ENCODE measurements around the gene KRT33B. TPM values are rescaled to one million over a fixed set of nuclear protein-coding genes. Genes with fewer than 3 reads are reported as not detected.

Gene KRT33B
- total RNA-seq, 1 donor from 2014 or later, result not detected

DNA sequence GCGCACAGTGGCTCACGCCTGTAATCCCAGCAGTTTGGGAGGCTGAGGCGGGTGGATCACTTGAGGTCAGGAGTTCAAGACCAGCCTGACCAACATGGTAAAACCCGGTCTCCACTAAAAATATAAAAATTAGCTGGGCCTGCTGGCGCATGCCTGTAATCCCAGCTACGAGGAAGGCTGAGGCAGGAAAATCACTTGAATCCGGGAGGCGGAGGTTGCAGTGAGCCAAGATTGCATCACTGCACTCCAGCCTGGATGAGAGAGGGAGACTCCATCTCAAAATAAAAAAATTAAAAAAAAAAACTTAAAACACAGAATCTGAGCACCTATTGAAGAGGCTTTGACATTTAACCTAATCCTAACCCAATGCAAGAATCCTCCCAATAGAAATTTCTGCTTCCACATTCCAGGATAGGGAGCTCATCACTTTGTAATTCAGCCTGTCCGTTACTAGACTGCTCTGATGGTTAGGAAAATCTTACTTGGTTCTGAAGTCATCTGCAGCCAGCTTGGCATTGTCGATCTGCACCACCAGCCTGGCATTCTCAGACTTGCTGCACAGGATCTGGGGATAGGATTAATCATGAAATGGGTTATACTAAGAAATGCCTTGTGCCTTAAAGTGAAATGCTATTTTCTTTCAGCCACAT is 2.1 kb downstream of the KRT33B start:
- H3K9me3 ChIP-seq, result no peaks in the 10 kb centered on the region
- H3K27ac ChIP-seq, result no peak overlapping the region
- H3K4me3 ChIP-seq, result no peak overlapping the region
- no peaks in the 10 kb centered on the region for H3K27me3 ChIP-seq (ENCODE audit: low read depth)
- TF ChIP-seq, protein P1, sequence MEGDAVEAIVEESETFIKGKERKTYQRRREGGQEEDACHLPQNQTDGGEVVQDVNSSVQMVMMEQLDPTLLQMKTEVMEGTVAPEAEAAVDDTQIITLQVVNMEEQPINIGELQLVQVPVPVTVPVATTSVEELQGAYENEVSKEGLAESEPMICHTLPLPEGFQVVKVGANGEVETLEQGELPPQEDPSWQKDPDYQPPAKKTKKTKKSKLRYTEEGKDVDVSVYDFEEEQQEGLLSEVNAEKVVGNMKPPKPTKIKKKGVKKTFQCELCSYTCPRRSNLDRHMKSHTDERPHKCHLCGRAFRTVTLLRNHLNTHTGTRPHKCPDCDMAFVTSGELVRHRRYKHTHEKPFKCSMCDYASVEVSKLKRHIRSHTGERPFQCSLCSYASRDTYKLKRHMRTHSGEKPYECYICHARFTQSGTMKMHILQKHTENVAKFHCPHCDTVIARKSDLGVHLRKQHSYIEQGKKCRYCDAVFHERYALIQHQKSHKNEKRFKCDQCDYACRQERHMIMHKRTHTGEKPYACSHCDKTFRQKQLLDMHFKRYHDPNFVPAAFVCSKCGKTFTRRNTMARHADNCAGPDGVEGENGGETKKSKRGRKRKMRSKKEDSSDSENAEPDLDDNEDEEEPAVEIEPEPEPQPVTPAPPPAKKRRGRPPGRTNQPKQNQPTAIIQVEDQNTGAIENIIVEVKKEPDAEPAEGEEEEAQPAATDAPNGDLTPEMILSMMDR (IDR thresholded peaks at IDR 0.05), result no peak
- no peaks in the 10 kb centered on the region for H3K36me3 ChIP-seq
- no peak for ATAC-seq
- no peak for DNase-seq
- H3K4me1 ChIP-seq, result no peaks in the 10 kb centered on the region
- intact Hi-C loops (cut with DNase I), result no loop called here

DNA sequence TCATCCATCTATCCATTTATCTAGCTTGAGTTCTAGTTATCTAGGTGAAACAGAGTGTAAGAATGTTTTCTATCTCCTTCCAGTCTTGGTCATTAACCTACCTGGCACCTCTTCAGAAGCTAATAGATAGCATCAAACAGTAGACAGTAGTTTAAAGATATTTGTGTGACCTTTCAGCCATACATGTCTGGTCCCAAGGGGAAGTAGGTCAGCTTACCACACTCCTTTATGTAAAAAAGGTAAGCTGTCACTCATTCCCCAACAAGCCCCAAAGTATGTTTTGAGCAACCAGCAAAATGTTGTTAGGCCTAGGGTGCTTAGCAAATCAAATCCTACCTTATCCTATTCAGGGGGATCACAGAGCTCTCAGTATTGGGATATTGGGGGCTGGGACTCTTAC is 3.5 kb downstream of the KRT33B start:
- Histone ChIP-seq H3K4me3 (no peak overlapping the region), H3K9me3 (no peaks in the 10 kb centered on the region), H3K4me1 (no peaks in the 10 kb centered on the region), H3K27ac (no peak overlapping the region), H3K36me3 (no peaks in the 10 kb centered on the region), H3K27me3 (ENCODE audit: low read depth) (no peaks in the 10 kb centered on the region)
- intact Hi-C loops (cut with DNase I), result no loop called here
- TF ChIP-seq, protein P1 (IDR thresholded peaks at IDR 0.05), result no peak
- DNase-seq (no peak), ATAC-seq (no peak)

DNA sequence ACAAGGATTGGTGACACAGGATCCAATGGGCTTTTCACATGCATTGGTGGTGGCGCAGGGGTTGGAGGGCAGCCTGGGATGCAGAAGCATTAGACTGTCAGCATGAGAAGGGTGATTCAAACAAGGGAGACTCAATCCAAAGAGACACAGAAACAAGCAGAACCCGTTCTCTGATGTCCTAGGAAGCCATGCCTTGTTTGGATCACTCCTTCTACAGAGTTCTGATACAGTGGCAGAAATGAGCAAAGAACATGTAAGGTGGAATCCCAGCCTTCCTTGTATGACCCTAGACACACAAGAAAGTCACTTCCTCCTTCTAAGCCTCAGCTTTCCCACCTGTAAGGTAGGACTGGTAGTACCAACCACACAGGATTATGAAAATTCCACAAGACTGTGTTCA is 5.7 kb downstream of the KRT33B start:
- ATAC-seq, result no peak
- no peaks in the 10 kb centered on the region for H3K27me3 ChIP-seq (ENCODE audit: low read depth)
- H3K4me1 ChIP-seq, result no peaks in the 10 kb centered on the region
- H3K4me3 ChIP-seq, result no peak overlapping the region
- no peak overlapping the region for H3K27ac ChIP-seq
- no peaks in the 10 kb centered on the region for H3K36me3 ChIP-seq
- intact Hi-C loops (cut with DNase I), result no loop called here
- no peaks in the 10 kb centered on the region for H3K9me3 ChIP-seq
- TF ChIP-seq, protein P1 (IDR thresholded peaks at IDR 0.05), result no peak
- DNase-seq, result no peak

DNA sequence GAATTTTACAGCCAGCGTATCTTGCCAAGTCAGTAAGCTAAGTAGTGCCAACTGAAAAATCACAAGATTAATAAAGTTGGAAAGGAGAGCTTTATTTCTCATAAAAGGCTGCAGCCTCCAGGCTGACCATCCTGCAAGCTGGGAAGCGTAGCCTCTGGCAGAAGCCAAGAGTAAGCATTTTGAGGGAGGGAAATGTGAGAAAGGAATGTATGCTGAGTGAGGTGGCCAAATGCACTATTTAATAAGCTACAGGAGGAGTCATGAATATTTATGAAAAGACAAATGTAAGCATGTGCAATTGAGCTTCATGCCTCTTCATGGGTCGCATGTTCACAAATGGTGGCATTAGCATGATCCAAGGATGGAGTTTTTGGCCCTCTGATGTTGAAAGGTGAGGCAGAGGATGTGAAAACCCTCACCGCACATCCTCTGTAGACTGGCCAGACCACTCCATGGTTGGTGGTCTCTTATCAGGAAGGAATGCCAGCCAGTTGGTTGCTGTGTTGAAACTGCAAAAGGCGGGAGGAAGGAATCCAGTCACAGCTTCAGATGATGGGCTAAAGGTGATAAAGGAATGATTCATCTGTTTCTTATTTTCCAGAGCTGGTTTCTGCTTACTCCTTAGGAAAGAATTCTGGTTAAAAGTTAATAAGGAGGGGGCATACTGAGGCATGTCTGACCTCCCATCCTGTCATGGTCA is 9.2 kb downstream of the KRT33B start:
- Histone ChIP-seq H3K4me1 (no peaks in the 10 kb centered on the region), H3K9me3 (no peaks in the 10 kb centered on the region), H3K27ac (no peak overlapping the region), H3K36me3 (no peaks in the 10 kb centered on the region), H3K4me3 (no peak overlapping the region), H3K27me3 (ENCODE audit: low read depth) (no peaks in the 10 kb centered on the region)
- TF ChIP-seq, protein P1 (IDR thresholded peaks at IDR 0.05), result no peak
- no peak for DNase-seq
- no peak for ATAC-seq
- intact Hi-C loops (cut with DNase I), result no loop called here

DNA sequence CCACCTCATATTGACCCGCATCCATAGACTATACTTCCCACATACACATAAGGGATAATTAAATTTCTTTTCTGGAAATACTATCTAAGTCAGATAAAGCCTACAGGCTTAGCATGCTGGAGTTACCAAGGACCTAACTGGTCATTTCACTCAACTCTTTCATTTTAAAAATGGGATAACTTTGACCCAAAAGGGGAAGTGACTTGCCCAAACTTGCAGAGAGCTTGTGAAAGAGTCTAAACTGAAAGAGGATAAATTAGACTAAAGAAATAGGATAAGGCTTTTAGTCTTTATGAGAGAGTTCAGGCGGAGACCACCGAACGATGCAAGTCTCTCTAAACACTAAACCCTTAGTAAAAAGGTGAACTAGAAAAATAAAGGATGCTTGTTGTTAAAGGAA is 15.1 kb downstream of the KRT33B start:
- peaks cover 7% of the 10 kb centered on the region for H3K27me3 ChIP-seq (ENCODE audit: low read depth)
- TF ChIP-seq, protein P1 (IDR thresholded peaks at IDR 0.05), result no peak
- H3K4me3 ChIP-seq, result no peak overlapping the region

More for the DNA sequence above, 15.1 kb downstream of the KRT33B start:
- H3K36me3 ChIP-seq, result no peaks in the 10 kb centered on the region
- ATAC-seq (no peak), DNase-seq (no peak)
- no peaks in the 10 kb centered on the region for H3K4me1 ChIP-seq
- no peaks in the 10 kb centered on the region for H3K9me3 ChIP-seq
- intact Hi-C loops (cut with DNase I), result no loop called here
- H3K27ac ChIP-seq, result no peak overlapping the region
